NAMALWA (cell line): ENCODE data around the gene OR10D3.
"Not testable (repeated sequence)": the region's sequence is repeated elsewhere in the genome, so short reads cannot be mapped to it uniquely, and the experiment has no call there.

ENCODE experiments used
- DNase-seq: peaks from one replicate; pipeline ENCODE4 v3.0.0-alpha.2; 2015; ENCODE audit warnings: low spot score

Gene OR10D3

GRCh38 chr11:124183068-124183467 is at the start of gene OR10D3:
Gene OR10D3 (plus strand): TSS chr11:124183345. CDS start chr11:124185270, 1,925 bp downstream.
- DNase-seq = no peak

DNA sequence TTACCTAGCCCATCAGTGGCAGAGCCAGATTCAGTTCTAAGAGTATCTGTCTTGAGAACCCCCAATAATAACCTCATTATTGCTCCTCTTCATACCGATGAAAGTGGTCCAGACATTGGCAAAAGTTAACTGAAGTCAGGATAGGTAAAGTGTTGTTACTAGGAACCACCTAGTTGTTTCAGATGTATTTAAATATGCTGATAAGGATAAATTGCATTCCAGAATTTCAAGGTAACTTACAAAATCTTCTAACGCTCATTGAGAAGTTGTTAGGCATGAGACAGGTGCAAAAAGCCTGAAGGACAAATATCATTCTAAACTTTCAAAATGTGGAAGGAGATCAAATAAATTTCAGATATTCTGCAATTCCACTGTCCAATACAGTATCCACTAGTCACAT is 40.1 kb upstream of the OR10D3 start:
- DNase-seq = no peak

DNA sequence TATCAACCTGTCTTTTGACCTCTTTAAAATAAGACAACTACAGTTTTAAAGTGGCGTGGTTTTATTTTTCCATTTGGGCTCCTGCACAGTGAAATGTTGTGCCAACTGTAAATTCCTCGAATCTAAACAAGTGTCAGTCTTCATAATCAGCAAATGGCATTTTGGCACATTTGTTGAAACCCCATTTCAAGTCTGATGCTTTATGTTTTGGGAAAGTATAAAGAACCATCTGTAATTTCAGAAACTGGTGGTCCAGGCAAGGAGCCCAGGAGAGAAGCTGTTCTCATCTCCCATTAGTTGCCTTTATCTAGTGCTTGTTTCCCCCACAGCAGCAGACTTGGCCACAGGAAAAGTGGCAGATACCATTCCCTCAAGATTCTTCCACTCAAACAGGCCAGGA is 35.2 kb upstream of the OR10D3 start:
- no peak for DNase-seq

- DNase-seq = no peak
Measured at GRCh38 chr11:124150684-124151083, 32.5 kb upstream of the OR10D3 start.

DNA sequence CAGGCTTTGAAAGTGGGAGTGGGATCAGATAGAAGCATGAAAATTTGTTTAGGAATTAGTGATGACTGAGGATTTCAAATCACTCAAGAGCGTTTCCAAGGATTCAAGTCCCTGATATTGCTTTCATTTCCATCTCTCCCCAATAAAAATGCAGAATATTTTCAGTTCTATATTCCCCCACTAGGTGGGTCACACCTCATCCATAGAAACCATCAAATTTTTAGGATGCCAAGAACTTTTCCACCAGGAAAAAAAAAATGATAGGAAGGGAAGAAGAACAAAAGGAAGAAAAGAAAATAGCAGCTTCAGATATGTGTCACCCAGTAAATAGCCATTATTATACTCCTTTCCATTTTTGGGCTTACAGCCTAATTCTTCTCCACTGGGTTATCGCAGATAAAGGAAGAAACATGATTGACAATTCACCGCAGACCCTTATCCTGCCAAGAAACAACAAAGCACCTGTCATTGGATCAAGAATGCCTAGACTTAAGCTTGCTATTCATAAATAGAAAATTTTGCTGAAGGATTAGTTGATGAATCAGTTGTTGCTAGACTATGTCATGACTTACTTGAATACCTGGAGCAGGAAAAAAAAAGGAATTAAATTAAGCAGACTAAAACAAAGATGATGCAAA is 30.3 kb upstream of the OR10D3 start:
- no peak for DNase-seq

DNA sequence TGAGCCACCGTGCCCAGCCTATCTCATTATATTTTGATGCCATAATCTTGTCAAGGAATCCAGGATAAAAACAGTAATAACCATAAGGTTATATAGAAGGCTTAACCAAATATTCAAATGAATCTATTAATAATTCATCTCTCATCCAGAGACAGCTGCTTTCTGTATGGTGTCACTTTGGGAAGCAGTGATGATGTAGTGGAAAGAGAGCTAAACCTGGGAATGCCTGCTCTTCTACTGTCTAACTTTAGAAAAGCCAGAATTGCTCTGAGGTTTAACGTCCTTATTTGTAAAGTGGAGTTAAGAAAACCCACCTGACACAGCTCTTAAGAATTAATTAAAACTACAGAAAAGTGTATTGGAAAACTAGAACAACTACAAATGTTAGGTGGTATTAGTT is 29.3 kb upstream of the OR10D3 start:
- no peak for DNase-seq

GRCh38 chr11:124159481-124159880 is 23.7 kb upstream of the OR10D3 start:
- DNase-seq = no peak

DNA sequence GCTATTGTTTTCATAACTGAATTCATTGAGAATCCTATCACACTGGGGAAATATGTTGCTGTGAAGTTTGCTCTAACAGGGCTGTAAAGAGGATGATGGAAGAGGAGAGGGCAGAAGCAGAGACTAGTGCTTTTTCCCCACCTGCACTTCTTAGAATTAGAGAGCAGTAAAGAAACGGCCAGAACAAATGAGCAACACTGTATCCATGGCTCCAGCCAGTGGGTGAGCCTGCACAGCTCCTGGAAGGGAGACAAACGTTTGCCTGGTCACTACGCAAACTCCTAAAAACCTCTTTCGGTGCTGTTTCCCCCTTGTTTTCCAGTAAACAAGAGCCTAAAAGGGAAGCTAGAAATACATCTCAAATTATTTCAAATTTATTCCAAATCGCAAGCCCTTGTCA is 22.2 kb upstream of the OR10D3 start:
- no peak for DNase-seq

- no peak for DNase-seq
Measured at GRCh38 chr11:124167826-124168231, 15.3 kb upstream of the OR10D3 start.

DNA sequence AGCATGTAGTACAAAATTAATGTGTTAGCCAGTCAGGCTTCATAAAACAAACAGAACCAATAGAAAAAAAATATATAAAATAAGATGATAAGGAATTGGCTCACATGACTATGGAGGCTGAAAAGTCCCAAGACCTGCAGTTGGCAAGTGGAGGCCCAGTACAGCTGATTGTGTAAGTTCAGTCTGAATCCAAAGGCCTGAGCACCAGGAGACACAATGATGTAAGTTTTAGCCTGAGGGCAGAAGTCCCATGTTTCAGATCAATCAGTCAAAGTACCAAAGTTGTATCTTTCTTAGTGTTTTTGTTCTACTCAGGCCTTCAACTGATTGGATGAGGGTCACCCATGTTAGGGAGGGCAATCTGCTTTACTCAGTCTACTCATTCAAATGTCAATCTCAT is 14.3 kb upstream of the OR10D3 start:
- no peak for DNase-seq

GRCh38 chr11:124170315-124170714 is 12.8 kb upstream of the OR10D3 start:
- DNase-seq = not testable (repeated sequence)

- no peak for DNase-seq
Measured at GRCh38 chr11:124170801-124171586, 12.2 kb upstream of the OR10D3 start.

DNA sequence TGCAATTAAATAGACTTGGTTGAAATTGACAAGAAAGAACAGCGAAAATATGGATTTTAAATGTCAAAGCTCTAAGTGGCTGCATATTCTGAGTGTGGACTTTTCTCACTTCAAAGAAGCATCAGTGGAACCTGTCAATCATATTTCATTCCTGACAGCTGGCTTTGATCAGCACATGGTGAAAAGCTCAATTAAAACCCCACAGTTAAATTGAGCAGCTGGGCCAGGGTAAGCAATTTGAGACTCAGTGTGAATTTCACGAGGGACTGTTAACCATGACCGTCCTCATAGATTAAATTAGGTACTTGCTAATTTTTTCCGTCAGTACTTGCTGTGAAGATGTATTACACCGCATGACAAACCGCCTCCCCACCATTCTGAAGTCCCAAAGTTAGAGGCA is 11.0 kb upstream of the OR10D3 start:
- no peak for DNase-seq

GRCh38 chr11:124172599-124172998 is 10.5 kb upstream of the OR10D3 start:
- DNase-seq = no peak

DNA sequence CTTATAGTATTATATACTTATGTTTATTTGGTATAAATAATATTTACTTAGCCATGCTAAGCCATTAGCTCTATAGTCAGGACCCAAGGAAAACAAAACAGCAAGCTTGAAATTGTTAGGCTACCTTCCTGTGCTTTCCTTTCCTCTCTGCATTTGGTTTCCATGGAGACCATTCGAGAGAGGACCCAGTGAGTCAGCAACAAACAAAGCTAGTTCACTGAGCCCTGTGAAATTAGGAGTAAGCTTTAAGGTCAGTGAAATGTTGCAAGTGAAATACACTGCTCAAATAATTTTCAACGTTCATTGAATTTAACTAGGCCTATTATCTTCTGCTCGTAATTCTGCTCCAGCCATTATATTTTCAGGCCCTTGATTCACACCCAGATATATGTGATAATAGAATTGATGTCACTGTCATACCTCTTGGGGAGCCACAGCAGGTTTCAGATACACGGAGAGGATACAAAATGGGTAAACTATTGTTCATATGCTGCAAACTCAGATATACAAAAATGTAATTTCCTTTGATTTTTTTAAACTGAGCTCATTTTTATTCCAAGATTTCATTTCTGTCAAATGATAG is 9.1 kb upstream of the OR10D3 start:
- DNase-seq = no peak

- DNase-seq = no peak
Measured at GRCh38 chr11:124176925-124177715, 6.0 kb upstream of the OR10D3 start.

DNA sequence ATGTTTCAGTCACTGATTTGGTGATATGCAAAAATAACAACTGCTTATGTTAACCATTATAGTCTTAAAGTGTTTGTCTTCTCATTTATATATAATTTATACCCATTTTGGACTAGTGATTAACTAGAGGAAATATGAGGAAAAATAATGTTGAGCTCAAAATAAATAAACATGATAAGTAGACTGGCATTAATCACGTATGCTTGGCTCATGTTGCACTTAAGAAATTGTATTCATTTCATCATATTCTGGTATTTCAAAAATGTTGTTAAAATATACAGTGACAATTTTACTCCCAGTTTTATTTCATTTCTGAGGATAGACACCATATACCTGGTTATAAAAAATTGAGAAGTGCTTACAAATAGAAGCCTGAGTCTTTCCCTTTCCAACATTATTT is 3.8 kb upstream of the OR10D3 start:
- no peak for DNase-seq

DNA sequence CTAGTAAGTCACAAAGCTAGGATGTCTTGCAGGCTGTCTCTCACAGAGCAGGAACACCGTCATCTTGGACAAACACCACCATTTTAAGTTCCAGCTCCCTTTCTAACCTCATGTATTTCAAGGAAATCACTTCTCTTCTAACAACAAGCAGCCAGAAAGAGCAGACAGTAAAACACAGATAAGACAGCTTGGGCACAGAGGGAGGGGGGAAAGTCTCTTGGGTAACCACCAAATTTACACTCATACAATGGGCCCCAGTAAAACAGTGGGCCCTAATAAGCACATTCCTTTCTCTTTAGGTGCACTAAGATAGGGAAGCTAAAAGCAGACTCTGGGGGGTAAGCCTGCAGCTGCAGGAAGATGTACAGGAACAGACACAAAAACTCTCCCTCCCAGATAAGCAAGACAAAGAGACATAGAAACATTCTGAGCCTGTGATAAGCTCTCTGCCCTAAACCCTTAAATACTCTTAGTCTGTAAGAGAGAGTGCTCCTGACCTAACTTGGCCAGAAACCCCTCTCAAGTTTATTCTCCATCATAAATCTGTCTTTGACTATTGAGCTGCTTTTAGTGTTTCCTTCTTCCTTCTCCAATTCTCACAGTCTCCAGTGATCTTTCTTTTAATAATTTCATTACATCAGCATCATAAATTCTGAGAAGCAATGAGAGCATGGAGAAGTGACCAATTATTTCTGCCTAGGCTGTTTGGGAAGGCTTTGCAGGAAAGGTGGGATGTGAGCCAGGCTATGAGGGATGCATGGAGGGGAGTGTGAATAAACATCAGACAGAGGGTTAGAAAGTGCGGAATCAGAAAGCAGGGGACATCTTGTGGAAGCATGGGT is 7.4 kb downstream of the OR10D3 start:
- DNase-seq = no peak

- DNase-seq = peak; percentile 6
Measured at GRCh38 chr11:124193221-124194010, 10.3 kb downstream of the OR10D3 start.

DNA sequence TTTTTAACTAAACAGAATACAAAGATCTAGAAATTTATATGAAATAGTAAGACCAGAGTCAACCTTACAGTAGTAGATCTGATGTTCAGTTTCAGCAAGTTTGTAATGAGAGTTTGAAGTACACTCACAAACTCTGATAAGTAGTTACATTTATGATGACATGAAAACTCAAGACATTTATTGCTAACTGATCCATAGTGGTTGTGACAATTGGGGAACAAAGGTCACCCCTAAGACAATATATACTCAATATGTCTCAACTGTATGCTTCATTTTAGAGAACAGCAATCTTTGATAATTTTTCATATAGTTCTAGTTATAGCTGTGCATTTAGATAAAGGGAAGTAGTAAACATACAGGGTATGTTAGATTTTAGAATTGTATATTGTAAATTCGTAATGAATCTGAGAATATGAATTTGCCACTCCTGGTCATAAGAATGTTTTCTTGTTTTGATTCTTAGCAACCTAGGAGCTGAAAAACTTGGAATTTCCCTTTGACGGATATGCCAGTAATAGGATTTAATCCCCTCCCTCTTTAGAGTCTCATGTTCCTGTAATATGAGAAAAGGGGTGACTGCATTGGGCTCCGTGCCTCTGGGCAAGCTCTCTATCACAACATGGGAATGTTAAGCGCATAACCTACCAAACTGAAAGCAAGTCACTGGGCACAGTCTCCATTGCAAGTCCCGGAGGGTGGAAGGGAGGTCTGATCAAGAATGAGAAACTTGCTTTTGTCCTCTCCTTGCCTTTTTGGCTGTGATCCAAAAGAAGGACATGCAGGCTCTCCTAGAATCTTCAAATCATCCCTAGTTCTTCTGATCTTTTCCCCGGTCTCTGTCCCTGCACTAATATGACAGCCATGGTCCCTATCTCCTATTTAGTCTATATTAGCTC is 11.4 kb downstream of the OR10D3 start:
- DNase-seq = peak; percentile 2
